Globus pallidus (tissue), 1 donor: ENCODE measurements around the gene TPK1.
A peak's percentile ranks its signal among the peaks of the same experiment; 100 is the strongest.
"Not testable (repeated sequence)": the region's sequence is repeated elsewhere in the genome, so short reads cannot be mapped to it uniquely, and the experiment has no call there.

Source experiments
- DNase-seq: peaks from one replicate; pipeline ENCODE4 v3.0.0-alpha.2; 2015; ENCODE audit warnings: low spot score

Gene TPK1

DNA sequence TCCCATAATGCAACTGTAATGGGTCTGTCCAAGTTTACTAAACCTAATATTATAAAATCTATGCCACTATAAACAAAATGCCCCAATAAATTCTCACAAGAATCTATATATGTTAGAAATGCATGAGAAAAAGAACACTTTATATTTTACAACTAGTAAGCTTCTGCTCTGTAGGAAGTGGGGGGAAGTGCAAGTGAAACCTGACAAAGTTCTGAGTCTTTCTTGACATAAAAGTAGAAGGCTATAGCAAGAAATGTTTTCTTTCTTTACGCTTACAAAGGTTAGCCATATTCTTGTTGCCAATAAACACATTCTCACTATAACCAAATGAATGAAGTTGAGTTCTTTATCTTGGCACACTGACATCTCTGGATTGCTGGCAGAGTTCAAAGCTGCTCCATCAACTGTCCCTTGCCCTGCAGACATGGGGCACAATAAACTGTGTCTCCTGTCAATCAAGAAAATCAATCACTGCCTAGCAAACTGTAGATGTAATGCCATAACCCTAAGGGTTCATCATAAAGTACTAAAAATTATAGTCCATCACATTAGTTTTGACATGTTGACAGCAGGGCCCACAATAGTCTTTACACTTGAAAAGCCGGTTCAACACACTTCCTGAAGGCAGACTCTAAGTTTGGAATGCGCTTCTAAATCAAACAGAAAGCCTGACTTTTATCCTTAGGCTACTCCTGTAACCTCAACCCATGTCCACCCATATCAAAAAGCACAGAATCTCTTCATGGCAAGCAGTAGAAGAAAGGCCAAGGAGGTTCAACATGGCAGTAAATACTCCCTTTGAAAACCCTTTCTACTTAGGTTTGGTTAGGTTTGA, 58.6 kb downstream of the TPK1 start:
- no peak for DNase-seq

DNA sequence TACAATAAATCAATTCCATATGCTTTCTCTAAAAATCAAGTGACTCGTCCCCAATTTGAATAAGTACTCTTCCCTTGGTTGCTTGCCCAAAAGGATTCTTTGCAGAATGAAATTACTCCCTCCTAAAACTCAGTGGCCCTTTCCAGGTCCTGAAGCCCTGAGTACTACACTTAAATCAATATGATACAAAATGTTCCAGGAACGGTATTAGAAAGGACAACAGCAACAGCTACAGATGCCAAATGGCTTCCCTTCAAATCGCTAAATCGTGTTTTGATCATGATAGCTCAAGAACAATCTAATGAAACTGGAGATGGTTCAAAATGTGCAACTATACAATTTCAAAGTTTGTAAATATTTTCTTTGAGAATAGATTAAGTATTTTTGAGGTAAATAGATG, 59.4 kb downstream of the TPK1 start:
- no peak for DNase-seq

DNA sequence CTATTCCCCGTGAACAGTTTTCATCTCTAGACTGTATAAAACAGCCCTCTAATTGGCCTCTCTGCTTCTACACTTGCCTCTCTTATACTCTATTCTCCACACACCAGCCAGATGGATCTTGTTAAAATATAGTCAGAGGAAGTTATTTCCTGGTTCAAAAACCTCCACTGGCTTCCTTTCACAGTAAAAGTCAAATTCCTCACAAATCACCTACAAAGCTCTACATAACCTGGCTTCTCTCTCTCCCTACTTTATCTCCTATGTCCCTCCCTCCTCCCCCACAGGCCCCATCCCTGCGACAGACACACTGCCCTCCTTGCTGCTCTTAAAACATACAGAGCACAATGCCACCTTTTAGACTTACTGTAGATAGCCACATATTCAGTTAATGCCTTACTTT, 60.1 kb downstream of the TPK1 start:
- no peak for DNase-seq

DNA sequence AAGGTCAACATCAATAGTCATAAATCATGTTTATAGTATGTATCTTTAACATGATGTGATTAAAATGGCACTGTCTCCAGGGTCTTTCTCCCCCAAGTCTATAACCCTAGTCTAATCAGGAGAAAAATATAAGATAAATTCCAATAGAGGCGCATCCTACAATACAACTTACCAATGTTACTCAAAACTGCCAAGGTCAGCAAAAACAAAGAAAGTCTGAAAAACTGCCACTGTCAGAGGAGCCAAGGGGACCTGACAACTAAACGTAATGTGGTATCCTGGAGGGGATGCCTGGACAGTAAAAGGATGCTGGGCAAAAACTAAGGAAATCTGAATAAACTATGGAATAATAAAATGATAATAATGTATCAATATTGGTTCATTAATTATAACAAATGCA, 63.9 kb downstream of the TPK1 start:
- no peak for DNase-seq

DNA sequence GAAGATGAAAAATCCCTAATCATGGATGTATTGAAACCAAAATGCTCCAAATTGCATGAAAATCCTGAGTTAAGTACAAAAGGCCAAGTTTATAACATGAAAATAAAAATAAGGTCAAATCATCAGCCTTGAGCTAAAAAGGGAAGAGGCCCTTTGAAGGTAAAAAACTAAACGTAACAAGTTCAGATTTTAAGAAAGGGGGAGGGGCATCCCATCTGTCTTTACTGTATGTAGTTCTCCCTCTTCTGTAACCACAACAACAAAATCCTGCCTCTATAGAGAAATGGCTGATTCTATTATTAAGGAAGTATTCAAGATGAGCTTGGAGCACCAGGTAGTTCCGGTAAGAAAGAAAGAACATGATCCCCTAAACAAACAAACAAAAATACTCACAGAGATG, 64.7 kb downstream of the TPK1 start:
- no peak for DNase-seq

DNA sequence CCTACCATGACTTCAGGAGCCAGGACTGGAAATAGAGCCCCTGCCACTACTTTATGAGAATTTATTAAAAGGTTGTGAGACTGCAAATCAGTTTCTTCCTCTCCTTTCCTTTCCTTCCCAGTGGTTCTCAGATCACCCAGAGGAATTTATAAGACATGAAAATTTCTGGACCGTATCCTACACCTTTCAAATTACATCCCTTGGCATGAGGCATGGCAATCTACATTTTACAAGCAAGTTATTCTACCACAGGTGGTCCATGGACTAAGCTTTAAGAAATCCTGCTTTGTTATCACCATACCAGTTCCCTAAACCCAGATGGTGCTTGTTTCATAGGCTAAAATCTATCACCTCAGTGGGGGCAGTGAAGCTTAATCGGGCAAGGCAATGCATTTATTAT, 66.5 kb downstream of the TPK1 start:
- no peak for DNase-seq

DNA sequence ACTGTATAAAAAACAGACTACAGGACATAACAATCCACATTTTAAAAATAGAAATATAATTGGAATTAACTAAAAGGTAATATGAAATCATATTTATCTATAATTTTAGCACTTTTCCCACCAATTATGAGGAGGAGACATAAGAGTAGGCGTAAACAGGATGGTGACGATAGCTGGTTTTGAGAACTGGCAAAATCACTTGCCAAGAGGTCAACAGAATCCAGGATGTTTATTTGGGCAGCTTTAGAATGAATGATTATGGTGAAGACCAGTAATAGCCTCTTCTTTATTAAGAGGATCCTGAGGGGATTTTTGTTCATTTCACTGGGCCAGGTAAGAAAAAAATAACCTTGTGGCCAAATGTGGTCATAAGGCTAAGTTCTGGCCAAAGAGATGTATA, 67.2 kb downstream of the TPK1 start:
- DNase-seq, result no peak

DNA sequence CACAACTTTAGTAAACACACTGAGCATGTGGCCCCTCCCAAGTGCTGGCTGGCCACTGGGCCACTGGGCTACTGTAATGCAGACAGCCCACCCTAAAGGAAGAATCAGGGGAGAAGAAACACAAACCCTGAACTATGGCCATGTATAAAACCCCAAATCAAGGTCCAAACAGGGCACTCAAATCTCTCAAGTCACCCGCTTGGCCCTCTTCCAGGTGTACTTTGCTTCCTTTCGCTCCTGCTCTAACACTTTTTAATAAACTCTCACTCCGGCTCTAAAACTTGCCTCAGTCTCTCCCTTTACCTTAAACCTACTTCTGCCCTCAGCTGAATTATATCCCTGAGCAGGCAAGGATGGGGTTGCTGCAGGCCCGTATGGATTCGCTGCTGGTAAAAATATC, 72.6 kb downstream of the TPK1 start:
- DNase-seq, result no peak

DNA sequence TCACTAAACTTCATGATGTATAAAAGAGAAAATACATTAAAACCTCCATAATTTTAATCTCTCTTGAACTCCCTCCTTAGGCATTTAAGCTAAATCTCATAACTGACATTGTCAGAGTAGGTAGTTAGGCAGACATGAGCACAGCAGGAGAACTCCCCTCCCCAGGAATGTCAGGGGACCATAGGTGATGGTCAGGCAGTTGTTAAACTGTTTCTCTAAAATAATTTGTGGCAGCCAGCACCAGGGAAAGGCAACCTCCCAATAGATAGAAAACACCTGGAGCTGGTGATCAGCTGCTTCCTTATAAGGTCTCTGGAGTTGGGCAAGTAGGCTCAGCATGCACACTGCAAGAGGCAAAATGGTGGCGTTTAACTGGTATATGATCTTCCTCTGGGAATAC, 73.0 kb downstream of the TPK1 start:
- DNase-seq, result no peak

DNA sequence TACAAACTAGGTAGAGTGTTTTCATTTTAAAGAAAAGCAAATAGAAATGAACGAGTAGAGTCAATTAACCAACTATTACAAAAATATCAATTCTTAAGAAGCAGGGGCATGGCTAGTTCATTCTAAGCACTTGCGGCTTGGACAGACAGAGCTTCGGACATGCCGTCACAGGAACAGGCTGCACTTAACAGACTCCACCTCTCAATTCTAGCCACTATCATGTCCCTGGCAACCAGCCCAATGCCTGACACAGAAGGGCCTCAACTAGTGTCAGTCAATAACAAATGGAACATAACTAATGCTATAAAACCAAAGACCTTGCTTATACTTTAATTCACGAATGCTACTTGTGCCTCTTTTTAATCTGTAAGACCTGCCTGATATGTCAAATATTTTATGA, 74.4 kb downstream of the TPK1 start:
- DNase-seq, result no peak

DNA sequence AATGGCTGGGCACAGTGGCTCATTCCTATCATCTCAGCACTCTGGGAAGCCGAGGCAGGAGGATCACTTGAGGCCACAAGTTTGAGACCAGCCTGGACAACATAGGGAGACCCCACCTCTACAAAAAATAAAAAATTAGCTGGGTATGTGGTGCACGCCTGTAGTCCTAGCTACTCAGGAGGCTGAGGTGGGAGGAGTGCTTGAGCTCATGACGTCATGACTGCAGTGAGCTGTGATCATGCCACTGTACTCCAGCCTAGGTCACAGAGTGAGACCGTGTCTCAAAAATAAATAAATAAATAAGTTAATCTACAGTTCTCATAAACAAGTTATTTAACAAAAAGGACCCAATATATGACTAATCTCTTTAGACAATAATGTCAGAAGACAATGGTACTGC, 76.2 kb downstream of the TPK1 start:
- DNase-seq, result no peak

DNA sequence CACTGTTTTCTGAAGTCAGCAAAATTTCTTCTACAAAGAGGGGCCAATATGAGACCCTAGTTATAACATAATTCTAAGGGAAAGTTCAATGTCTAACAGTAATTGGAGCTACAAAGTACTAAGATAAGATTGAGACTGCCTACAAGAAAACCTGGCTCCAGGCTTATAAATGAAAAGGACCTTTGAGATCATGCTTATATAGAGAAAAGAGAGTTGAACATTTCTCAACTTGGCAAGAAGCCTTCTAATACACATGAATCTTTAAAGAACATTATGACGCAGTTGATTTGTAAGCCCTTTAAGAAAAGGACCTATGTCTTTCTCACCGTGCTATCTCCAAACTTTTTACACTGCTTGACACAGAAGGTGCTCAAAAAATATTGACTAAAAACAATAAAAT, 87.9 kb downstream of the TPK1 start:
- DNase-seq, result no peak

DNA sequence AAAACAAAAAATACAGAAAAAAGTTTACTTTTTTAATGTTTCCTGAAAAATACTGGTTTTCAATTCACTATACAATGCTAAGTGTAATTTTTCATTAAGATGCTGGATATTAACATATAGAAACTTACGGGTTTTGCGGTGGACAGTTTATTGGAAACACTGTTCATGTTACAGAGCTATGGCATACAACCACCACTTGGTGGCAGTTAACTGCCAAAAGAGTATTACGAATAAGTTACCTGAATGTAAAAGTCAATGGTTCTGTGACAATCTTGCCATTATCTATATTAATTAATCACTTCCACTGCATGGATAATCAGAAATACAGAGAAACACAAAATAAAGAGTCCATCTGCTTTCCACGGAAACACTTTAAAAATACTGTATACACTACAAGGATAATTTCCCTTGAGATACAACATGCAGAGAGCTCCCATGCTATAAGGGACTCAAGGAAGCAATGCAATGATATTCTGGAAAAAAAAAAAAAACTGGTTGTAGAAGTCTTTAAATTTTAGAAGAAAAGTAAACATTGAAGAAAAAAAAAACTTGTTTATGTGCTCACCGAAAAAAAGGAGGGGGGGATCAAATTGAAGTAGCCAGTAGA, 97.0 kb downstream of the TPK1 start:
- peak; percentile 7 for DNase-seq

DNA sequence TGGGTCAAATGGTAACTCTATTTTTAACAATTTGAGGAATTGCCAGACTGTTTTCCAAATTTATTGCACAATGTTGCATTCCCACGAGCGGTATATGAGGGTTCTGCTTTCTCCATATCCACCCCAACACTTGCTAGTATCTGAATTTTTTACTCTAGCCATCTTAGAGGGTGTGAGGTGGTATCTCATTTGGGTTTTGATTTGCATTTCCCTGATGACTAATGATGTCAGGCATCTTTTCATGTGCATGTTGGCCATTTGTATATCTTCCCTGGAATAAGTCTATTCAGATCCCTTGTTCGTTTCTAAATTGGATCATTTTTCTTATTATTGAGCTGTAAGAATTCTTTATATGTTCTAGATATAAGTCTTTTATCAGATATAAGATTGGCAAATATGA, 97.7 kb downstream of the TPK1 start:
- no peak for DNase-seq

DNA sequence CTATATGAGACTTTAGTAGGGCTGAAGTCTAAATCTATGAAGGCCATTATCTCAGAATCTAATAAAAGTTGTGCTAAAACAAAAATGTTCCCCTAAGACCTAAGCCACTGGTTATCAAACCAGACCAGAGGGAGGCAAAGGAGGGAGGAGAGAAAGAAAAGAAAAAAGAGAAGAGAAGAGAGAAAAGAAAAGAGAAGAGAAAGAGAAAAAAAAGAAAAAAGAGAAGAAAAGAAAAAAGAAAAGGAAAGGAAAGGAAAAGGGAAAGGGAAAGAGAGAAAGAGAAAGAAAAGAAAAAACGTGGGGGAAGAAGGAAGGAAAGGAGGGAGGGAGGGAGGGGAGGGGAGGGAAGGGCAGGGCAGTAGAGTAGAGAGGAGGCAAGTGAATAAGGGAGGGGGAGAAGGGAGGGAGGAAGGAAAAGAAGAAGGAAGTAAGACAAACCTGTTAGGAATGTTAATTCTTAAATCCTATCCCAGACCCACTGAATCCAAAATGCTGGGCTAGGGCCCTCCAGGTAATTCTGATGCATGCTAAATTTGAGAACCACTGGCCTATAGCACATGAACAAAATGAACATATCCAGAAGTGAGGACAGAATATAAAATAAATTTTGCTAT, 98.9 kb downstream of the TPK1 start:
- DNase-seq, result no peak

DNA sequence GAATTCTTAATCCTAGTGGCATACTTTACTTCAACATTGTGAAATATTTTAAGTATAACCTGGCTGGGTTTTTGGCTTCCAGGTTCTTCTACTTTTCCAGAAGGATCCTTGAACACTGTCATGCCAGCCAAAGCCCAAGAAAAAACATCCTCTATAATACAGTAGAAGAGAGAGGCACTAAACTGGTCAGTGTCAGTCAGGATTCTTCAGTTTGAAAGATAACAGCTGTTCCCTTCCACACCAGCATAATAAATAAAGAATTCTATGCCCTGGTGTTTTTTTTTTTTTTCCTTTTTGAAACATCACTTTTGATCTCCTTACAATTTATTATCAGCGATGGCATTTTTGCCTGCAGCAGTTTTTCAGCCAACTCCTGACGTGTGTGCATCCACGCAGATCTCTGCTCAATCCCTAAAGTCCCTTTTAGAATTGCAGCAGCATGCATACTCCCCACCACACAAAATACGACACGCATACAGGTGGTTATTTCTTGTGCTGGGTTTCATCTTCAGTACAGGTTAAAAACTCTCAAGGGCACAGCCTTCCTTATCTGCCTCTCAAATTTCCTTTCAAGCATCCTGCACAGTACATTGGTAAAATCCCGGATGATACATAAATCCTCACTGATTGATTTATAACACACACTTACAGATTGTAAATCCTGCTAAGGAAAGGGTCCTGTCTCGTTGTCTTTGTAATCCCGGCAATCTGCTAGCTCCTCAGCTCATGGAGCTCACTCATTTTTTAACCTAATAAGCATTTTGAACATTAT, 100.2 kb downstream of the TPK1 start:
- DNase-seq, result no peak

DNA sequence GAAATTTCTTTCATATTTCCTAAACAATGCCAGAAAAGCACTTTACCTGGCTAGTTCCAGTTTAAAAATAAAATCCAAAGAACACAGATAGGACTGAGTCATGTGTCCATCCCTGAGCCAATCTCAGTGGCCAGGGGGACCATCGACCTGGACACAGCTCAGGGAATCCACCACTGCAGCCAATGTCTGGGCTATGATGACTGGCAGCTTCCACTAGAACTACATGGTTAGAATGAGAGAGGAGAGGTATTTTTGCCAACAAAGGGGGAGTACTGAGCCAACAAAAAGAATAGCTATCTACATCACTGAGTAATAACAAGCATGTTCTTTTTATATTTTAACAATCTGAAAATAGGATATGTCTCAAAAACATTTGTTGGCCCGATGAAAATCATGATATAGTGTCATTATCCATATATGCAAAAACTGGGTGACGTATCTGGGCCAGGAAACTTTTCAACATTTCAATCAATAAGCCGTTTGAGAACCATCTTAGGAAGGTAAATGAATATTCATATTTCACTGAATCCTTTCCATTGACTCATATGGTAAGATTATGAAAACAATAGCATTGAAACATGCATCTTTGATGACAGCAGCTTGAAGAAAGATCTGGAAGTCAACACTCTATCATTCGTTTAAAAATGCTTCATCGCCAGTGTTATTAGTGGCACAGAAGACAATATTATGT, 104.0 kb downstream of the TPK1 start:
- no peak for DNase-seq

DNA sequence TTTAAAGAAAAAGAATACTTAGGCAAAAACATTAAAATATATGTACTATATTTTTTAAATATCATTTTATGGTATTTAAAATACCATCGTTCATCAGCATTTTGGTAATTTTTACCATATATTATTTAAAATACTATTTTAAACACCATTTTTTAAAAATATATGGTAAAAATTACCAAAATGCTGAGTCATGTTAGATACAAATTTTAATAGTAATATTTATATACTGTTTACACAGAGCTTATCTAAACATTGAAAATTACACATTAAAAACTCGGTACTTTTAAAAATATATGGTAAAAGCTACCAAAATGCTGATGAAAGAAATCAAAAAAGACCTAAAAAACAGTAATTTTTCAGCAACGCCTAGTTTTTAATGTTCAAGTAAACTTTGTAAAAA, 105.6 kb downstream of the TPK1 start:
- no peak for DNase-seq

DNA sequence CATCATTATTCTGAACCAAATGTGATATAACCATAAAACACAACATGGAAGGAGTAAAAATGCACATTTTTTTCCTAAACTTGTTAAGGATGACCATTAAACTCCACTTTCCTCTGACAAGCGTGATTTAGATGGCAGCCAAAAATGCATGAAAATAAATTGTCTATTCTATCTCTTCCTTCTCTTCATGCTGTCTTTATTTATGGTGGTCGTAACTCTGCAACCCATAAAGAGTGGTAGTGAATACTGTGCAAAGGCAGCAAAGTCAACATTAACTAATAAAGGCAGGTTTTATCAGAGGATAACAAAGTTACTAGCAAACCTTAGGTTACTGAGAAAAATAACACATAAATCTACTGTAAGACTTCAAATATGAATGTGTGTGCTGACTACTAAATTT, 106.6 kb downstream of the TPK1 start:
- no peak for DNase-seq

DNA sequence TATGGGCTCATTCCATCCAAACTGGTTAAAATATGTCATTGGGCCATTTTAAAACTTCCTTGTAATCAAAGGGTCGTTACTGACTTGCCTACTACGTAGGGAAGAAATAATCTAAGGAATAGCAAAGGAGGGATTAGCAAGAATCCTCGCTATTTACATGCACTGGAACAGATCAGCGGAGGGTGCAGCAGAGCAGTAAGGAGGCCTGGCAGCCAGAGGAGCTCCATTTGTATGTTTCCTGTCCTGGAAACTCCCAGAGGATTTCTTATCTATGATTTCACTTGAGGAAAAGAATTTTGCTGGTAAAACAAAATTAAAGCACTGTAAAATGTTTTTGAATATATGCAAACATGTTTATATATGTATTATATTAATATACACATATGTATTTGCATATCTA, 107.3 kb downstream of the TPK1 start:
- DNase-seq, result no peak

DNA sequence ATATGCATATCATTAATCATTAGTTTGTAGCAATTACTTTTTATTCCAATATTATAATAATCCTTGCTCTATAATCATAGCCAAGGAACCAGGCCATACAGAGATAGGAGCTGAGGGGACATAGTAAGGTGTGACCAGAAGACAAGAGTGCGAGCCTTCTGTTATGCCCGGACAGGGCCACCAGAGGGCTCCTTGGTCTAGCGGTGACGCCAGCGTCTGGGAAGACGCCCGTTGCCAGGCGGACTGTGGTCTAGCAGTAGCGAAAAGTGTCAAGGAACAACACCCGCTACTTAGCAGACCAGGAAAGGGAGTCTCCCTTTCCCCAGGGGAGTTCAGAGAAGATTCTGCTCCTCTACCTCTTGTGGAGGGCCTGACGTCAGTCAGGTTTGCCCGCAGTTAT, 109.0 kb downstream of the TPK1 start:
- not testable (repeated sequence) for DNase-seq

DNA sequence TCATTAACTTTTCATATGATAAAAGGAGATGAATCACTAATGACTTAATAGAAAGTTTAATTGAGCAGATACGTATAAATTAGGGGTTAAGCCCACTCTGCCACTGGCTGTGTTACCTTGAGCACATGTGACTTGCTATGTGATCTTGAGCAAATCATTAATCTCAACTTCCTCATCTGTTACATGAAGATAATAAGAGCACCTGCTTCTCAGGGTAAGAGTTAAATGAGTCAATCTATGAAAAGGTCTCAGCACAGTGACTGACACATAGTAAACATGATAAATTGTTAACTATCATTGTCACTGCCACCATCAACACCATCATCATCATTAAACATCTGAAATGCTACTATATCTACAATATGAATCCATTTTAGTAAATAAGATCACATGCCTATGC, 110.8 kb downstream of the TPK1 start:
- DNase-seq, result no peak
